ENCODE measurements around the gene GRAMD4.

- TF ChIP-seq CTCF (conservative IDR thresholded peaks at IDR 0.05; ENCODE audit: low read depth, low read length) (no peak), EZH2 (IDR thresholded peaks at IDR 0.05; ENCODE audit: borderline replicate concordance, low read depth, low read length, poor library complexity, severe bottlenecking) (no peak)
Measured at GRCh38 chr22:46712288-46712687, 92.1 kb downstream of the GRAMD4 start.
